HG03378 (cell line): ENCODE measurements around the gene CACNB4.

ENCODE experiments used
- ATAC-seq: cut with Tn5 transposase; IDR thresholded peaks from one replicate; pipeline ENCODE4 v1.9.1; 2021; ENCODE audit warnings: mild to moderate bottlenecking, moderate library complexity; ENCODE audit not compliant: unreplicated experiment

CACNB4 gene

DNA sequence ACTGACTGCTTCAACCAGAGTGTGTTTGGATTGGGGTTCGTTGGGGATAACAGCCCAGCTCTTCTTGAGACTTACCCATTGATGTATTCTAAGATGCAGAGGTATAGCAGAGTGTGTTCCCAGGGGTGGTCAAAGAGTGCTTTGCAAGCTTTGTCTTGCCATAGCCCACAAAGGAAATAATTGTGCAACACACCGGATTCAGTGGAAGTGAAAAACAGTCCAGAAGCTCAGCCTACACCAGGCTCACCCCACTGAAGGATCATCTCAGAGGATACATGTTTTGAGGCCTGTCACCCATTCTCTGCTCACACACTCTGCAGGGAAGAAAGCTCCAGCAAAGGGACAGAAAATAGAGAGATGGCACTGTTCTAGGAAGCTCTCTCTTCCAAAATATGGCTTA, 9.6 kb downstream of the CACNB4 start:
- no peak for ATAC-seq

DNA sequence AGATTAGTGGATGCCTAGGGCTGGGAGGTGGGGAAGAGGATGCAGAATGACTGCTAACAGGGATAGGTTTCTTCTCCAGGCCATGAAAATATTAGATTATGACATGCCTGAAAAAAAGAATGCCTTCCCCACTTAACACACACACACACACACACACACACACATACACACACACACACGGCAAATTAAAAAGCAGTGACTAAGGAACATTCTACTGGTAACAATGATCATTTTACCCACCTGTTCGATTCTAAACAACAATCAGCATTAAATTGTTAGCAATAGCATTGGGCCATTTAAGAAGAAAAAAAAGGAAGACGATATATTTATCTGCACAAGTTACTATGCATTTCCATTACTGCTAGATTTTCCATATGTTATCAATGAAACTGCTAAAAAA, 10.8 kb downstream of the CACNB4 start:
- no peak for ATAC-seq

DNA sequence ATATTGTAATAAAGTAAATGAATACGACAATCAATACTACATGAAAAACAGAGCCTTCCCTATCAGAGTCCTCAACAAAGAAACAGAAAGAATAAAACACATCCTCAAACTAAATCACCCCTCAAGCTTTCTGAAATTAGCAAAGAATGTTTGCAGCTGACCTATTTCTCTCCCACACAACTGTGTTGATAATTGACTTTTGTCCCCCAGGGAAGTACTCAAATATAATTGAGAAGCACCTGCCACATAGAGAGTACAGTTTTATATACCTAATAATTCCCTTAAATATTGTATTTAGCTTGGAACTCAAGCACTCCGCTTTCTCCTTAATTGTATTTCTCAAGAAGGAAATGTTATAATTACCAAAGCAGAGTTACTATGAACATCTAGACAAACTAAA, 12.6 kb downstream of the CACNB4 start:
- no peak for ATAC-seq

DNA sequence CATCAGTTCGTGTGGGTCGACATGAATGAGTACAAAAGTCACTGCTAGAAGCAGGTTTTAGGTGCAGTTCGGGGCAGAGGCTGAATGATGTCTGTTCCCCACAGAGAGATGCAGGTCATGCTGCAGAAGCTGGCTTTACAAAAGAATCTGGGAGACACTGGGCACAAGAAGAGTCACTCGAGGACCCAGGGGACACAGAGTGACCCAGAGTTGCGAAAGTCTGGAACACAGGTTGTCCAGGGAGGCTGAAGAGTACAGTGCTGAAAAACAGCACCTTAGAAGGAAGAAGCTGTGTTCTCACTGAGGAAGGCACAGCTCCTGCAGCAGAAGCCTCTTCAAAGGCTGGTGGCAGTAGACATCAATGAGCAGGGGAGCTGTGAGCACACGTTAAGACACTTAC, 14.8 kb downstream of the CACNB4 start:
- ATAC-seq: no peak

DNA sequence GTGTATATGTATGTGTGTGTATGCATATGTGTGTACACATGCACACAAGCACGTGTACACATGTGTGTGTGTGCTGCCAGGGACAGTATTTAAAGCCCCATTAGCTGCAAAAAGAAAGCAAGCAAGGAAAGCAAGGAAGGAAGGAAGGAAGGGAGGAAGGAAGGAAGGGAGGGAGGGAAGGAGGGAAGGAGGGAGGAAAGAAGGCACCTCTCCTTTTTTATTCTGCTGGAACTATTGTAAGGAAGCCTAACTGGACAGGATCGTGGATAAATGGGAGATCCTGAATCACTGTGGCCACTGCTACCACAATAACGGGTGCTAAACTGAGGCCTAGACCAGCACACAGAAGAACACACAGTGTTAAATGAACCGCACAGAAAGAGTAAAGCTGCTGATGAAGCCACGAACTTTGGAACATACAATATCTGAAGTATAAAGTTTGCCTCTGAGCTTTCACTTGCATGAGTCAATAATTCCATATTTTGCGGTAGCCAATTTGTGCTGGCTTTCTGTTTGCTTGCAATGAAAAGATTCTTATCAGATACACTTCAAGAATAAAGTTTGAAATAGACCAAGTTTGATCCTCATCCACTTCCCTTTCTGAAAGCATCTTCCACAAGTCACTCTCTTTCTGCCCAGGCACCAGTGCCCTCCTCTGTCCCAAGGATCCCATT, 15.5 kb downstream of the CACNB4 start:
- ATAC-seq: no peak

DNA sequence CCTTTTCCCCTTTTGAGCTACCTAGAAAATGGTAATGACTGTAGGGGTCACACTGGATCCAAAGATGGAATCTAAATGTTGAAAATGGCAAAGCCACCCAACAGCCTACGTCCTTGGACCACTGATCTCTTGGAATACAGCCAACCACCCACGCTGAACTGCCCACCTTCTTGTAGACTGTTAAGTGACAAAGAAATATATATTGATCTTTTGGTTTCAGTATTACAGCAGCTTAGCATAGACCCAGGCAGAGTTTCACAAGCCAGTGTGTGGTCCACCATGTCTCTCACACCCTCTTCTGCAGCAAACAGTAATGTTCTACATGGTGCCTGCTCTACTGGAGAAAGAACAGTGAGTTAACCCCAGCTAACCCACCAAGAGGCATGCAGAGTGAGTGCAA, 20.2 kb downstream of the CACNB4 start:
- ATAC-seq: peak; percentile 96

DNA sequence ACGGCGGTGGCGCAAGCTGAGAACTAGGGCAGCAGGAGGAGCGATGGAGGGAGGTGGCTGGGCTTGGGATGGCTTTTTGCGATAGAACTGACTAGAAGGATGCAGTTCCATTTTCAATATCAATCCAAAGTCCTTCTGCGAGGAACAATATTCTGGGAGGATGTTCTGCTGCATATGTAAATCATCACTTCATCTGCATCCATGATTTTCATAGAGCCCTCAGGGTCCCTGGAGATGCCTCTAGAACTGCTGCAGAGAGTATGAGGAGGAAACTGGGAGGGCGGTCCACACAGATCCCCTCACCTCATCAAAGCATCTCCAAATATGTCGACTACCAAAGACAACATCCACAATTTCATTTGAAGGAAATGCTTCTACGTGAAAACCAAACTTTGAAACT, 20.8 kb downstream of the CACNB4 start:
- ATAC-seq: no peak

DNA sequence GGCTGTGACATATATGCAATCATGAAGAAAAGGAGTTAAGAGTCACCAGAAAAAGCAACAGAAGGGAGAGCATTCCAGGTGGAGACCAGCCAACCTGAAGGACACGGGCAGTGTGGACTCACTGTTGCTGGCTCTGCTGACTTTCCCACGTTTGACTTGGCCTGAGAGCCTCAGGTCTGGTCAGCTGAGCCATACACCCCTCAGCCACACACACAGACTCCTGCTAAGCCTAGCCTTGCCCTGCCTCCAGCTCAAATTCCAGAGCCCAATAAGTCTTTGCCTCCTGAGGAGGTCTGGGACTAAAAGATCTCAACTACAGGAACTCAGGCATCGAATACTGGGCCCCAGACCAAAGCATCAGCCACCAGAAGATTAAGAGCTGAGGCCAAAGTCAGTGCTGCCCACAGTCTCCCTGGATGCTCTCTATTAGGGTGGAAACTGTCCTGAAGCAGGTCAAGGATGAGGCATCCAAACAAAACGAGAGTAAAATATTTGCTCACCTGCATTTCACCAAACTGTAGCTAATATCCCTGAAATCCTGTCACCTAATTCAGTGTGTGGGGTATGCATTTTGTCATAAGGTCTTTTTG, 23.3 kb downstream of the CACNB4 start:
- no peak for ATAC-seq

DNA sequence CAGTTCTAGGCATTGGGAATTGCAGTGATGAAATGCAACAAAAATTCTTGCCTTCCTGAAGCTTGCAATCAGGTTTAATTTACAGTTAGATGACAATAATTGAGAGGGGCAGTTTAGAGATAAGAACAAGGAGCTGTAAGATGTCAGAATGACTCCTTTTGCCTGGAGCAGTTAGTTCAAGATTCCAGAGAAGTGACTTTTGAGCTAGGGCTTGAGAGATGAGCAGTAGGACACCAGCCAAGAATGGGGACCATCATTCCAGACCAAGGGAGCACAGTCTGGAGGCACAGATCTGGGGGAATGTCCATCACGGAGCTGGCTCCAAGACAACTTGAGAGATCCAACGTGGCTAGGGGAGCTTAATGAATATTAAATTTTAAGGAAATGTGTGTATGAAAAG, 26.8 kb downstream of the CACNB4 start:
- no peak for ATAC-seq

DNA sequence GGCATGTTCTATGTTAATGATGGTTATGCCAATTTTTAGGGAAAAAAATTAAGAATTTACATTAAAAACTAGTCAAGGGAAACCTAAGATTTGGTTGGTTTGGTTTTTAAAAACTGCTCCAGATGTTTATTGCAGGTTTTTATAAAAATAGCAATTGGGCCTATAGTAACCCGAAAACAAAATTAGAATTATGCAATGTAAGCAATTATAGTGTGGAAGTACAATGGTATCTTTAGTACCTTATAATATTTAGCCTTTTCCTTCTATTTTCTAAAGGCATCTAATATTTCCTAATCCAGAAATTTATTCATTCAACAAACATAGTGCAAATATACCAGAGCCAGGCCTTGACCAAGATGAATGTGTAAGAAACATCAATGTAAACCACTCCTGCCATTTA, 27.3 kb downstream of the CACNB4 start:
- no peak for ATAC-seq

DNA sequence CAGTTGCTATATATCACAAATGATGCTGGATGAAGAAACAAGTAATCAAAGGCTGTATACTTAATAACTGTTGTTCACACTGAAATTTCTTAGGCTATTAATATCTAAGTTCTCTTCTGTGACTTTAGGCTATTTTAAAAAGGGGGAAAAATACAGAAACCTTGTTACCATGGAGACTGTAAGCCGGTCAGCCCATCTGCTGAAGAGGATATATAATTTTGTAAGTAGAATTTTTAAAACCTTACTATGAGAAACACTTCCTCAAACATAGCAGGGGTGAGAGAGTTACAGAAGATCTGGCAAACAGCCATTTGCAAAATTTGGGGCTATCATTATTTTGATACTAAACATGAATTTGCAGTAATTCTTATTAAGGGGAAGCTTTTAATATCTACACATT, 27.8 kb downstream of the CACNB4 start:
- peak; percentile 64 for ATAC-seq

DNA sequence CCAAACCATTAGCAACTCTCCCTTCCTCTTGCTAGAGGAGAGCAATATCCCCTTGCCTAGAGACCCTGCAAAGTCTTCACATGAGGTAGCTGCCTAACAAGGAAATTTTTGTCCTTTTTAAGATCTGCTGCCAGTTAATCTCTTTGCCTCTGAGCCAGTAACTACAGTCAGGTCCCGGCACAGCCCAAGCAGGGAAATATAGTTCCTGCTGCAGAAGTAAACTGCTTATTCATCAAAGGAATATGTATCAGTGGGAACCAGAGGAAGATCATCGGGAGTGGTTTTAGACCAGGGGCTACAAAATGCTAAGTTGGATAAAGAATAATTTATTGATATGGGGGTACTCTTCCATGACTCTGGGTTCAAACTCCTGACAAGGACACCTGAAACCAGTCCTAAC, 30.6 kb downstream of the CACNB4 start:
- no peak for ATAC-seq

DNA sequence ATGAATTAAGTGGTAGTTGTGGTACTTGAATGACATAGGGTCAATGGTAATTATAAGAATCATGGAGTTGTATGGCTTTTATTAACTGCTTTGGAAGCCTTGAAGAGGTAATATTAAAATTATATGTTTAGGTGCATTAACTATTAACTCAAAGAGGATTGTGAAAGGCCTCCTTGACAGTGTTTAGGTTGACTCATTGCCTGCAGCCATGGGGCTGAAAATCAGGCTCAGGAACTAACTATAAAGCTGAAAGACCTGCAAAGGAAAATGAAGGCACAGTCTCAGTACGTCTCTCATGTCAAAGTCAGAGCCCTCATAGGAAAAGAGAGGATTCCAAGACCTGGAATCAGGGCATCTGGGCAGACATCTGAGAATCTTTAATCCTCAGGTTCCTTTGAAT, 31.0 kb downstream of the CACNB4 start:
- no peak for ATAC-seq

DNA sequence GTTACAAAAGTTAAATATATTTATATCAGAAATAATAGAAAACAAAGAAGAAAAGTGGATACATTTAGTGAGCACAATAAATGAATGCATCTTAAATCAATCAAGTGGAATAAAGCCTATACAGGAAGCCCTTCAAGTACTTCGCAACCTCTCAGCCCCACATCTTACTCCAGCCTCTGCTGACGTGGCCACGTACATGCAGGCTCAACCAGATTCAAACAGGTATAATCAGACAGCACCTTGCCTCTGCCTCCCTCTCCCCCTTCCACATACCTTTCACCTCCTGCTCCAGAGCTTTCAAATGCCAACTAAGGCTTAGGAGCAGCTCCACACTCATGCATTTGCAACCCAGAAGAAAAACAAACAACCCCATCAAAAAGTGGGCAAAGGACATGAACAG, 32.9 kb downstream of the CACNB4 start:
- no peak for ATAC-seq

DNA sequence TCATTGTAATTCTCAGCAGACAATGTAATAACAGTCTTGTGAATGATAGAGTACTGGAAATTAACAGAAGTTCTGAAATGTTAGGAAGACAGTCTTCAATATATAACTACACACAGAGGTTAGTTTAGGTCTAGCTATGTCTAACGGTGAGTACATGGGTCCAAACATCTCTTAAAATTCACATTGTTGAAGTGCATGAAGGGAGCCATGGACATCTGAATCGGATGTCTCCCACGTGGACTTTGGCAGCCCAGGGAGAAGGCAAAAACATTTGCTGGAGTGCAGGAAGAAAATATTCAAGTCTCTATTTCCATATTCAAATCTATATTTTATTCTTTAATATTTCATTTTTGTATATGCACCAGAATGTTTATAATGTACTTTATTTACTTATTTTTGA, 34.8 kb downstream of the CACNB4 start:
- no peak for ATAC-seq

DNA sequence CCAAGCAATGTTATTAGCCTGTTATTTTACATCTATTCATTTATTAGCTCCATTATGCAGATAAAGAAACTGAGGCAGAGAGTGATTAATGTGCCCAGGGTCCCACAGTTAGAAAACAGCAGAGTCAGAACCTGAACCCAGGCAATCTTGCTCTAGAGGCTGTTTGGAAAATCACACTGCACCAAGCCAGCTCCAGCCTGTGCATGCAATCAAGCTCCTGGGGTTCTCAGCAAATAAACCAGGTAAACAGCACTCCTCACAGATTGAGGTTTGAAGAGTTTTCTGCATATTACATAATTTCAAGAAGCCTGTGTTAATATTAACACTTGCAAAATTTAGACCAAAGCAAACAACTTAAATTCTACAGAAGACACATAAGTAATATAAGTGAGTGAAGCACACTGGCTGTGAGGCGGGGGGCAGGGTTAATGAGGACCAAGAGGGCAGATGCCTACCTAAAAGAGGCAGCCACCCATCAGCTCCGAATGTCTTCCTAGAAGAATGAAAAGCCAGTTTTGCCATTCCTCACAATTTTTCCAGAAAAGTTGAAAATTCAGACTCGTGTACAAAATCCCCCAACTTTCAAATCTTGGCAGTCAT, 35.4 kb downstream of the CACNB4 start:
- no peak for ATAC-seq

DNA sequence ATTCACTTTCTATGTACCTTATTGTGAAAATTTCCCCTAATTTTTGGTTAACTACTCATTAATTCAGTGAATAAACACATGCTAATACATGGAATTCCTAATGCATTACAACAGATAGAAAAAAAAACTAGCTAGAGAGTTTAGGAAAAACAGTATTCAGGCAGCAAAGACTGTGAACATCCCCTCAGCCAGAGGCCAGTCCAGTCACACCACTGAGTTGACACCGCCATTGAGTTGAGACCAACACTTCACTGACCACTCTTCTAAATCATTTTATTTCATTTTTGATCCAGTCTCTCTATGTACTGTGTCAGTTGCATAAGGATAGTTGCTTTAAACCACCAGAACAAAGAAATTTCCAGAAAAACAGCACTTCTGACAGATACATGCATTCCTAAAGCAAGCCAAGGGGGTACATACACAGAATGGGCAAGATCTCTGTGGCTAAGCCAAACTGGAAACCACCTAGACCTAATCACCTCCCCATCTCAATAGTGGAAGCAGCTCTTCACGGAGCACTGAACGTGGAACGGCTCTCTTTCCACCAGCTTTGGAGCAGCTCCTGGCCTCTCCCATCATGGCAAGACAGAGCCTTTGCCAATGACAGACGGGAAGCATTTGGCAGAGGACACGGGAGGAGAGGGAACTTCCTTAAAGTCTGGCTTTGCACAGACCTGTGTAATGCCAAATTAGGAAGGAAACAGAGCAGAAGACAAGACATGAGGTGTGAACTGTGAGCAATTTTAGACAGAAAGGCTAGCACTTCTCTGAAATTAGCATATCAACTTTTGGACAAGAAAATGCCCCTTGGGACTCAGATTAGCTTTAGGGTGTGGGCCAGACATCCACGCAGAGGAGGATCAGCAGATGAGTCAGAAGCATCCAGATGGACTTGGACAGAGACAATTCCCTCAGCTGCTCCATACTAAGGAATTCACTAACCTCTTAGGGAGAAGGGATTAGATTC, 36.4 kb downstream of the CACNB4 start:
- ATAC-seq: peak; percentile 84

DNA sequence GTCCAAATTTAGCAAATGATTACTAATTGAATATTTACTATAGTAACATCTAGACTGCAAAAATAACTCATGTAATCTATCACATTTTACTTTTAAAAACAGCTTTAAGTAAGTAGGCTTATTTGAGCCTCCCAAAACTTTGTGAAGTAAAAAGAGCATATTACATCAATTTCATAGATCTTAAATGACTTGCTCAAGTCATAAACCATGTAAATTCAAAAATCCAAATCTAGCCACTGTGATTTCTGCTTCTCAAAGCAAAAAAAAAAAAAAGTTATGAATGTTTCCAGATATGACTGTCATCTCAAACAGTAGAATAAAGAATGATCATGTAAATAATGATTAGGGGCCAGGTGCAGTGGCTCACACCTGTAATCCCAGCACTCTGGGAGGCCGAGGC, 37.5 kb downstream of the CACNB4 start:
- no peak for ATAC-seq

DNA sequence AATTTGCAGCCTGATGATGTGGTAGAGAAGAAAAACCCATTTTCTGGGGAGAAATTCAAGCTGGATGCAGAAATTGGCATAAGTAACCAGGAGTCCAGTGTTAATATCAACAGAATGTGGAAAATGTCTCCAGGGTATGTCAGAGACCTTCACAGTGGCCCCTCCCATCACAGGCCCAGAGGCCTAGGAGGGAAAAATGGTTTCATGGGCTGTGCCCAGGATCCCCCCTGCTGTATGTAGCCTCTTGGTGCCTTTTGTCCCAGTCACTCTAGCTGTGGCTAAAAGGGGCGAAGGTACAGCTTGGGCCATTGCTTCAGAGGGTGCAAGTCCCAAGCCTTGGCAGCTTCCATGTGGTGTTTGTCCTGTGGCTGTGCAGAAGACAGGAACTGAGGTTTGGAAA, 40.2 kb downstream of the CACNB4 start:
- ATAC-seq: no peak

DNA sequence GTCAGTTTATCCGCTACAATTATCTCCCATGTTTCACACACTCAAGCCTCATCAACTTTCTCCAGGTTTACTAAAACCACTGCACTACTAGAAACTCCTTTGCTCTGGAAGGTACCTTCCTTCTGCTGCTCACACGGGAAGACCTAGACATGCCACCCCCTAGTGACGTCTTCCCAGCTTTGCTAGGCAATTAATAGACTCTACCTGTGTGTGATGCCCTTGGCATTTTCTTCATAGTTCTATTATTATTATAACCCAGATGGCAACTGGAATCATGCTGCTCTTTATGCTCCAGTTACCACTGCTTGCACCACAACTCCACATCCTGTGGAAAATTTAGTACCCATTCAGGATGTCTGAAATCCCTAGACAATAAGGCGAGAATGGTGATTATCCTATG, 42.4 kb downstream of the CACNB4 start:
- no peak for ATAC-seq

DNA sequence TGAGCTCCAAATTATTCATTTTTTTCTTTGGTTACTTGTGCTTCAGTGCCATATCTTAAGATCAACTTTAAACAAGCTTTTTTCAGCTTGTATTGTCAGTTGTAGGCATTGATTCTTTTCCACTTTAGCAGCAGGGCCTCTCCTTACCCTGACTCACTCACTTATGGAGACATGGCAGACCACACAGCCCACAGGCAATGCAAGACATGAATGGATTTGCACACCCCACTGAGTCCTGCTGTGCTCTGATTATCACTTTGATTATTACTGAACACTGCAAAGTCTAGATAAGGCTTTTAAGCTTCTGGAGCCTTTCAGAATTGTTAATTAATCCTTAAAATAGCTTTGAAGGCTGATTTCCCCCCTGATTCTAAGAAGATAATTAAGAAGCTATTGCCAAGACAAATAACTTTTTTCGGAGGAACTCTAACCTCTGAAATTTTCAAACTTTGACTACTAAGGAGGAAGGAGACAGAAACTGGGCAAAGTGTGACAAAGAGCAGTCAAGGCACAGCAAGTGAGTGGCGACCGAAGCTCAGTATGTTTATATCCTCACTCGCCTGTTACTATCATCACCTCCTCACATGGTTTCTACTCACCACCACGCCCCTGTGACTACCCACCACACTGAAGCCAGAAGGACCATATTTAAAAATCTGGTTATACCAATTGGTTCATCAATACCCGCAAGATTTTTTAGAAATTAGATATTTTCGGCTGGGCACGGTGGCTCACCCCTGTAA, 43.3 kb downstream of the CACNB4 start:
- ATAC-seq: peak; percentile 65
